A549 (cell line): Measurements from ENCODE around the gene CCDC57. TPM values are rescaled to one million over a fixed set of nuclear protein-coding genes. Genes with fewer than 3 reads are reported as not detected.

ENCODE experiments used
- ATAC-seq, 2 experiments: fragments of 200-7000 bp in 1 of 2; fragments of >200 bp in 1 of 2; cut with Nextera tagmentation in 1 of 2; cut with Tn5 transposase in 1 of 2; 3 replicates each; pipeline versions ENCODE4 v1.8.0 to v1.9.1; 2018 to 2020; ENCODE audit warnings: mild to moderate bottlenecking in 1 of 2, moderate library complexity in 1 of 2
- CTCF ChIA-PET: fragments of 300-600 bp; sonication (Branson Sonifier 250); formaldehyde crosslinking; extraction: SDS; loops from one replicate; lab custom pipeline; 2021; ENCODE audit warnings: antibody characterized with exemption, inconsistent platforms; lab: Yijun Ruan, JAX
- POLR2A ChIA-PET: fragments of 350-600 bp; formaldehyde crosslinking; extraction: SDS; loops from one replicate; lab custom pipeline; 2021; ENCODE audit warnings: antibody characterized with exemption, inconsistent platforms; lab: Yijun Ruan, JAX
- DNase-seq, 2 experiments: peaks; one replicate each; pipeline versions ENCODE4 v3.0.0 to v3.0.0-alpha.2; 2011 to 2016; ENCODE audit warnings: low read depth in 1 of 2, low spot score in 1 of 2
- FAIRE-seq: peaks from 2 replicates; lab custom pipeline; 2011; peaks lifted over from hg19 to GRCh38; lab: Jason Lieb, UNC
- H3K27ac ChIP-seq, 2 experiments: fragments of >200 bp; sonication (Bioruptor Twin); formaldehyde crosslinking; 3 replicates each; pipeline ENCODE4 v1.5.1; 2016 to 2017
- H3K4me1 ChIP-seq: fragments of >200 bp; sonication (Bioruptor Twin); formaldehyde crosslinking; 3 replicates; pipeline ENCODE4 v1.6.1; 2016
- H3K4me2 ChIP-seq: fragments of >200 bp; sonication (Bioruptor Twin); formaldehyde crosslinking; 3 replicates; pipeline ENCODE4 v1.6.1; 2016
- H3K4me3 ChIP-seq: fragments of >200 bp; sonication (Bioruptor Twin); formaldehyde crosslinking; 3 replicates; pipeline ENCODE4 v1.5.1; 2016
- H3K9me3 ChIP-seq: fragments of >200 bp; sonication (Bioruptor Twin); formaldehyde crosslinking; 3 replicates; pipeline ENCODE4 v1.6.1; 2016
- CHD2 ChIP-seq: fragments of 150-350 bp; IDR thresholded peaks from 2 replicates; pipeline ENCODE4 v1.6.1; 2014; ENCODE audit warnings: low read length; ENCODE audit not compliant: partially characterized antibody
- CHD4 ChIP-seq: fragments of 200-600 bp; sonication (generic); IDR thresholded peaks from 2 replicates; pipeline ENCODE4 v1.6.1; 2016; ENCODE audit warnings: antibody characterized with exemption, mild to moderate bottlenecking, borderline replicate concordance
- E2F6 ChIP-seq: IDR thresholded peaks from 2 replicates; pipeline ENCODE4 v1.6.1; 2012; ENCODE audit warnings: low read depth, borderline replicate concordance
- EHF ChIP-seq: fragments of 250-450 bp; sonication (Bioruptor Pico); IDR thresholded peaks from 2 replicates; pipeline ENCODE4 v1.5.0; 2020; ENCODE audit warnings: mild to moderate bottlenecking
- EHMT2 ChIP-seq: fragments of 200-600 bp; sonication (generic); IDR thresholded peaks from 2 replicates; pipeline ENCODE4 v1.6.1; 2016; ENCODE audit warnings: antibody characterized with exemption, low read depth, mild to moderate bottlenecking, moderate library complexity
- HES2 ChIP-seq: fragments of >200 bp; sonication (Bioruptor Twin); formaldehyde crosslinking; IDR thresholded peaks from 2 replicates; pipeline ENCODE4 v1.6.1; 2016
- HOXA7 ChIP-seq: fragments of 250-450 bp; sonication (Bioruptor Pico); IDR thresholded peaks from 2 replicates; pipeline ENCODE4 v1.5.0; 2020; ENCODE audit warnings: mild to moderate bottlenecking, moderate library complexity
- HOXB13 ChIP-seq: fragments of 250-450 bp; sonication (Bioruptor Pico); IDR thresholded peaks from 2 replicates; pipeline ENCODE4 v1.5.0; 2020; ENCODE audit warnings: low read depth, mild to moderate bottlenecking, moderate library complexity
- MAFK ChIP-seq: fragments of 450-650 bp; IDR thresholded peaks from 2 replicates; pipeline ENCODE4 v1.6.1; 2014; ENCODE audit not compliant: partially characterized antibody
- NFE2L2 ChIP-seq: fragments of 150-350 bp; conservative IDR thresholded peaks from 2 replicates; pipeline ENCODE4 v1.6.1; 2014; ENCODE audit warnings: low read length
- PBX3 ChIP-seq: IDR thresholded peaks from 2 replicates; pipeline ENCODE4 v1.6.1; 2012
- PHF8 ChIP-seq: fragments of 200-600 bp; sonication (generic); IDR thresholded peaks from 2 replicates; pipeline ENCODE4 v1.6.1; 2016; ENCODE audit warnings: low read depth, mild to moderate bottlenecking, antibody characterized with exemption, moderate library complexity, borderline replicate concordance
- RCOR1 ChIP-seq: fragments of 150-350 bp; IDR thresholded peaks from 2 replicates; pipeline ENCODE4 v1.6.1; 2014; ENCODE audit warnings: antibody characterized with exemption, low read length, low read depth
- REST ChIP-seq: fragments of 200-600 bp; sonication (generic); IDR thresholded peaks from 2 replicates; pipeline ENCODE4 v1.6.1; 2016; ENCODE audit warnings: antibody characterized with exemption, mild to moderate bottlenecking, moderate library complexity
- TFCP2L1 ChIP-seq: fragments of 250-450 bp; sonication (Bioruptor Pico); IDR thresholded peaks from 2 replicates; pipeline ENCODE4 v1.5.0; 2021; ENCODE audit warnings: mild to moderate bottlenecking
- TP53 ChIP-seq: fragments of 250-450 bp; sonication (Bioruptor Pico); IDR thresholded peaks from 2 replicates; pipeline ENCODE4 v1.5.0; 2021; ENCODE audit warnings: mild to moderate bottlenecking, moderate library complexity
- ZSCAN20 ChIP-seq: fragments of 250-450 bp; sonication (Bioruptor Pico); IDR thresholded peaks from 2 replicates; pipeline ENCODE4 v1.8.0; 2022; ENCODE audit warnings: mild to moderate bottlenecking, moderate library complexity
- WGBS: methylation state at CpG from one replicate; pipeline ENCODE4 v1.1.6; 2017; ENCODE audit errors: missing lambda C conversion rate; 5-methylcytosine and 5-hydroxymethylcytosine counted together
- polyA plus RNA-seq, 4 experiments: library from polyadenylated mRNA; depleted of rRNA in 3 of 4; stranded (reverse); fragments of >200 nt; fragmentation: RNase III in 1 of 4; extraction: RNeasy Plus Mini Kit Qiagen cat#74134 plus additional on column Dnase treatment in 1 of 4; gene quantifications; 2 replicates in 3 of 4; 3 replicates in 1 of 4; pipeline ENCODE4 v1.2.3, GENCODE V29; 2011 to 2017

CCDC57 gene
- polyA plus RNA-seq, 2 of the 4 experiments (the other 2 are of a cell fraction), result 18.2 to 18.5 TPM

- DNase-seq (no peak), ATAC-seq (no peak), FAIRE-seq (no peak)
- H3K27ac ChIP-seq, result peak overlapping the region; percentile 72 to 85; a peak in 4 of 6 replicates
- ChIA-PET POLR2A (no interaction called here), CTCF (interaction anchor here (2.8 to 17.6 kb wide), 2 partner anchors 12 to 79 kb away, joined by 25 to 289 read pairs; partner anchors contain the start of gene SECTM1)
- H3K4me3 ChIP-seq, result no peak overlapping the region
- TF ChIP-seq REST (no peak), HES2 (no peak), PBX3 (no peak), CHD4 (no peak), RCOR1 (no peak), EHF (CRISPR knock-in tag) (no peak), PHF8 (no peak), HOXB13 (CRISPR knock-in tag) (no peak), HOXA7 (CRISPR knock-in tag) (no peak), TFCP2L1 (CRISPR knock-in tag) (no peak), NFE2L2 (no peak), EHMT2 (no peak), ZSCAN20 (no peak), CHD2 (no peak), E2F6 (no peak)
- peak overlapping the region; percentile 58 for H3K4me2 ChIP-seq
- peaks cover 56% of the 10 kb centered on the region for H3K4me1 ChIP-seq
- 90% methylated on average over 28 of the region's 28 CpGs for WGBS
- H3K9me3 ChIP-seq, result no peaks in the 10 kb centered on the region
Measured at GRCh38 chr17:82247856-82248671, 35.4 kb upstream of the CCDC57 start.

- peaks cover 64% of the 10 kb centered on the region for H3K4me1 ChIP-seq
- peak overlapping the region; percentile 3; the same call in 1 of the 3 replicates for H3K4me3 ChIP-seq
- TF ChIP-seq MAFK (no peak), TP53 (CRISPR knock-in tag) (0 out of 2 replicates have a peak, but pooled peaks have one; percentile 31)
- TF ChIP-seq, all 56 proteins: peak for 1
- FAIRE-seq (peak; percentile 7), DNase-seq (no peak), ATAC-seq (no peak)
- Histone ChIP-seq H3K9me3 (no peaks in the 10 kb centered on the region), H3K4me2 (peak overlapping the region; percentile 58), H3K27ac (peak overlapping the region; percentile 72 to 85)
- CTCF ChIA-PET, result interaction anchor here (0.6 to 17.6 kb wide), 8 partner anchors 8 to 167 kb away, joined by 3 to 289 read pairs (median 4); partner anchors contain the start of gene SECTM1
- POLR2A ChIA-PET, result interaction anchor here (0.9 to 2.2 kb wide), 4 partner anchors 26 to 46 kb away, joined by 4 to 7 read pairs (median 5); partner anchors contain the start of gene CSNK1D
- whole genome bisulfite sequencing, result 65% methylated on average over 22 of the region's 22 CpGs
Measured at GRCh38 chr17:82247182-82247823, 34.7 kb upstream of the CCDC57 start.
